ENCODE measurements around the gene ARHGAP42.

DNA sequence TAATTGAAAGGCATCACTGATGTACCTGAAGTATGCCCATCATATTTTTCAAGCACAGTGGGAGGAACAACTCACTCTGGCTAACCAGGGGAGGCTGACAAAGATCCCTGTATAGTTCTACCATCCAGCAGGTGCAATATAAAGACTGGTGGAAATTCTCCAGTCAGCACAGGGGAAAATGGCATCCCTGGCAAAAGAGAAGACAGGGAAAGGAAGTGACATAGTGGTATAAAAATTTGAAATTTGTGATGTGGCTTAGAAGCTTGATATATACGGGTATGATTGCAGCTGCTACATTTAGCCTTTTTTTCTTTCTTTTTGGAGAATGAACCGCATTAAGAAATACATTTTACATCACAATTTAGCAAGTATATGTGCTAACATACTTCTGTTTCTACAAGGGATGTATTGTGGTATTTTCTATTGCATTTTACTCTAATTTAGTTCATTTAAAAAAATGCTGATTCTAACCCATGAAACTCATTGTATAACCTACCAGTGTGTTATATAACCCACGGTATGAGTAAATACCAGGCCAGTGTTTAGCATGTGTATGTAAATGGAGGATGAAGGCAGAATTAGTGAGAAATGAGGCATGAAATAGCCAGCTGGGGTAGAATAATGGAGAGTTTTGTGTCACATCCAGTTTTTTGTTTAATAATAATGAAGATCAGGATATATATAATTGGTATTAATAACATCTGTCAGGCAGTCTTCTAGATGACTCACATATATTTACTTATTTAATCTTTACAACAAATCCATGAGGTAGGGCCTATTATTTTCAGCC lies 186.1 kb downstream of the ARHGAP42 start:
- no peak for TF ChIP-seq POLR2AphosphoS5 (IDR thresholded peaks at IDR 0.05; ENCODE audit: low read depth, low read length)
- TF ChIP-seq, protein P1, sequence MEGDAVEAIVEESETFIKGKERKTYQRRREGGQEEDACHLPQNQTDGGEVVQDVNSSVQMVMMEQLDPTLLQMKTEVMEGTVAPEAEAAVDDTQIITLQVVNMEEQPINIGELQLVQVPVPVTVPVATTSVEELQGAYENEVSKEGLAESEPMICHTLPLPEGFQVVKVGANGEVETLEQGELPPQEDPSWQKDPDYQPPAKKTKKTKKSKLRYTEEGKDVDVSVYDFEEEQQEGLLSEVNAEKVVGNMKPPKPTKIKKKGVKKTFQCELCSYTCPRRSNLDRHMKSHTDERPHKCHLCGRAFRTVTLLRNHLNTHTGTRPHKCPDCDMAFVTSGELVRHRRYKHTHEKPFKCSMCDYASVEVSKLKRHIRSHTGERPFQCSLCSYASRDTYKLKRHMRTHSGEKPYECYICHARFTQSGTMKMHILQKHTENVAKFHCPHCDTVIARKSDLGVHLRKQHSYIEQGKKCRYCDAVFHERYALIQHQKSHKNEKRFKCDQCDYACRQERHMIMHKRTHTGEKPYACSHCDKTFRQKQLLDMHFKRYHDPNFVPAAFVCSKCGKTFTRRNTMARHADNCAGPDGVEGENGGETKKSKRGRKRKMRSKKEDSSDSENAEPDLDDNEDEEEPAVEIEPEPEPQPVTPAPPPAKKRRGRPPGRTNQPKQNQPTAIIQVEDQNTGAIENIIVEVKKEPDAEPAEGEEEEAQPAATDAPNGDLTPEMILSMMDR (IDR thresholded peaks at IDR 0.05), result no peak

Data from Panc1 (cell line).